ENCODE results near the gene TBL1XR1. TPM values are rescaled to one million over a fixed set of nuclear protein-coding genes. Genes with fewer than 3 reads are reported as not detected.
"Not testable (repeated sequence)": the region's sequence is repeated elsewhere in the genome, so short reads cannot be mapped to it uniquely, and the experiment has no call there.

TBL1XR1 gene
- total RNA-seq, 1 donor from 2014 or later: 203 TPM

DNA sequence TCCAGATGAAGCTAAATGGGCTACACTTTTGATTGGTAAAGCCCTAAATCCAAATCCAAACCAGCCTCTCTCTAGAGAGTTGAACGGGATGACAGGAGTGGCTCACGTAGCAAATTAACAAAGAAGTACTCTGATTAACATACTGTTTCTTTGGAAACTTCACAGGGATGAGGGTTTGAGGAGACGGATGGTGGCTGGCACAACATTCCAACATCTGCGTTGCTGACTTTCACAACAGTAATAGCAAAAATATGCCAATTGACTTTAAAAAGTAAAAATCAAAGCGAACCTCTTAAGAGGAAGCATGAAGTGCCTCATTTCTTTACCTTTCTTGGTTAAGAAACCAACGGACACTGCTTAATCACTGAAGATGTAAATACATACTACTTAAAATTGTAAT, 181.4 kb downstream of the TBL1XR1 start:
- H3K4me3 ChIP-seq (ENCODE audit: low read depth, low read length): no peak overlapping the region
- no peak for FAIRE-seq
- no peak for DNase-seq (ENCODE audit: low read depth)
- H3K27me3 ChIP-seq (ENCODE audit: control insufficient read depth, insufficient read depth, low read length): no peaks in the 10 kb centered on the region
- TF ChIP-seq, protein P1, sequence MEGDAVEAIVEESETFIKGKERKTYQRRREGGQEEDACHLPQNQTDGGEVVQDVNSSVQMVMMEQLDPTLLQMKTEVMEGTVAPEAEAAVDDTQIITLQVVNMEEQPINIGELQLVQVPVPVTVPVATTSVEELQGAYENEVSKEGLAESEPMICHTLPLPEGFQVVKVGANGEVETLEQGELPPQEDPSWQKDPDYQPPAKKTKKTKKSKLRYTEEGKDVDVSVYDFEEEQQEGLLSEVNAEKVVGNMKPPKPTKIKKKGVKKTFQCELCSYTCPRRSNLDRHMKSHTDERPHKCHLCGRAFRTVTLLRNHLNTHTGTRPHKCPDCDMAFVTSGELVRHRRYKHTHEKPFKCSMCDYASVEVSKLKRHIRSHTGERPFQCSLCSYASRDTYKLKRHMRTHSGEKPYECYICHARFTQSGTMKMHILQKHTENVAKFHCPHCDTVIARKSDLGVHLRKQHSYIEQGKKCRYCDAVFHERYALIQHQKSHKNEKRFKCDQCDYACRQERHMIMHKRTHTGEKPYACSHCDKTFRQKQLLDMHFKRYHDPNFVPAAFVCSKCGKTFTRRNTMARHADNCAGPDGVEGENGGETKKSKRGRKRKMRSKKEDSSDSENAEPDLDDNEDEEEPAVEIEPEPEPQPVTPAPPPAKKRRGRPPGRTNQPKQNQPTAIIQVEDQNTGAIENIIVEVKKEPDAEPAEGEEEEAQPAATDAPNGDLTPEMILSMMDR (IDR thresholded peaks at IDR 0.05; ENCODE audit: insufficient read depth, low read length, severe bottlenecking): no peak
- H3K36me3 ChIP-seq (ENCODE audit: control insufficient read depth, insufficient read depth, low read length): peaks cover 2% of the 10 kb centered on the region

DNA sequence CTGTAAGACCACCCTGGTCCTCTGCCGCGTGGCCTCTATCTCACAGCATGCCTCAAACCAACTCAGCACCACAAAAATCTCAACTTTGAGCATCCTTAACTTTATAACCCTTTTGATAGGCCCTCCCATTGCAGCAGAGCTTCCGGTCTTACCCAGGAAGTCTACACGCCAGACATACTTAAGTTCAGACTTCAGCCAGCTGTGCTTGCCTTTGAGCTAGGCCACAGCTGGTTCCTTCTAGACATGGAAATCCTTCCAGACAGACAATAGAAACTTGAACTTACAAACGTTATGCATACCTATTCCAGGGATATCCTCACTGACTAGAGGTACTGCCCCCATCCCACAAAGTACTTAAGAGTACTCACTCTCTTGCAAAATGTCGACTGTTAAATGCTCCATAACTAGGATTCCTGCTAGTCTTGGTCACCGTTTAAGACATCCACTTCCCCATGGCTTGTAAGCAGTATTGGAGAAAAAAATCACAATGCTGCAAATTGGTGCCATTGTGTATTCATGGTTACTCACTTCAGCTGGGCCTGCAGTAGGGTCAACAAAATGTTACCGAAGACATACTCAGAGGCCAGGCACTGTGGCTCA, 183.5 kb downstream of the TBL1XR1 start:
- H3K27me3 ChIP-seq (ENCODE audit: control insufficient read depth, insufficient read depth, low read length): no peaks in the 10 kb centered on the region
- H3K36me3 ChIP-seq (ENCODE audit: control insufficient read depth, insufficient read depth, low read length): no peaks in the 10 kb centered on the region
- peak; percentile 32 for FAIRE-seq
- TF ChIP-seq, protein P1 (IDR thresholded peaks at IDR 0.05; ENCODE audit: insufficient read depth, low read length, severe bottlenecking): no peak
- H3K4me3 ChIP-seq (ENCODE audit: low read depth, low read length): no peak overlapping the region
- DNase-seq (ENCODE audit: low read depth): no peak

DNA sequence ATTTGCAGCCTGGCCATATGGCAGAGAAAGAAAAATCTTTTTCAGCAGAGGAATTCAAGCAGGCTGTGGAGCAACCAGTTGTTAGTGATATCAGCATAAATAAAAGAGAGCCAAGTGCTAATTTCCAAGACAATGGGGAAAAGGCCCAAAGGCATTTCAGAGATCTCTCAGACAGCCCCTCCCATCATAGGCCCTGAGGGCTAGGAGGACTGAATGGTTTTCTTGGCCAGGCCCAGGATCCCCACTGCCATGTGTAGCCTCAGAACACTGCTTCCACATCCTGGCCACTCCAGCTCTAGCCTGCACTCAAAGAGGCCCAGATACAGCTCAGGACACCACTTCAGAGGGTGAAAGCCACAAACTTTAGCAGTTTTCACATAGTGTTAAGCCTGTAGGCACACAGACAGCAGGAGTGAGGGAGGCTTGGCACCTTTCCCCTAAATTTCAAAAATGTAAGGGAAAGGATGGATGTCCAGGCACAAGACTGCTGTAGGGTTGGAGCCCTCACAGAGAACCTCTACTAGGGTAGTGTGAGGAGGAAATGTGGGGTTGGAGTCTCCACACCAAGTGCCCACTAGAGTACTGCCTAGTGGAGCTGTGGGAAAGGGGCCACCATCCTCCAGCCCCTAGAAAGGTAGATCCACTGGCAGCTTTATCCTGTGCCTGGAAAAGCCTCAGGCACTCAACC, 191.4 kb downstream of the TBL1XR1 start:
- H3K4me3 ChIP-seq (ENCODE audit: low read depth, low read length): no peak overlapping the region
- no peaks in the 10 kb centered on the region for H3K27me3 ChIP-seq (ENCODE audit: control insufficient read depth, insufficient read depth, low read length)
- FAIRE-seq (no peak), DNase-seq (ENCODE audit: low read depth) (no peak)
- TF ChIP-seq, protein P1 (IDR thresholded peaks at IDR 0.05; ENCODE audit: insufficient read depth, low read length, severe bottlenecking): no peak
- no peaks in the 10 kb centered on the region for H3K36me3 ChIP-seq (ENCODE audit: control insufficient read depth, insufficient read depth, low read length)

DNA sequence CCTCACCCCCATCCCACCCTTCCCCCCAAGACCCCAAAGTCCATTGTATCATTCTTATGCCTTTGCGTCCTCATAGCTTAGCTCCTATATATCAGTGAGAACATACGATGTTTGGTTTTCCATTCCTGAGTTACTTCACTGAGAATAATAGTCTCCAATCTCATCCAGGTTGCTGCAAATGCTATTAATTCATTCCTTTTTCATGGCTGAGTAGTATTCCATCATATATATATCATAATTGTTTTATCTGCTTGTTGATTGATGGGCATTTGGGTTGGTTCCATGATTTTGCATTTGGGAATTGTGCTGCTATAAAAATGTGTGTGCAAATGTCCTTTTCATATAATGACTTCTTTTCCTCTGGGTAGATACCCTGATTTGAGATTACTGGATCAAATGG, 197.1 kb downstream of the TBL1XR1 start:
- not testable (repeated sequence) for FAIRE-seq

DNA sequence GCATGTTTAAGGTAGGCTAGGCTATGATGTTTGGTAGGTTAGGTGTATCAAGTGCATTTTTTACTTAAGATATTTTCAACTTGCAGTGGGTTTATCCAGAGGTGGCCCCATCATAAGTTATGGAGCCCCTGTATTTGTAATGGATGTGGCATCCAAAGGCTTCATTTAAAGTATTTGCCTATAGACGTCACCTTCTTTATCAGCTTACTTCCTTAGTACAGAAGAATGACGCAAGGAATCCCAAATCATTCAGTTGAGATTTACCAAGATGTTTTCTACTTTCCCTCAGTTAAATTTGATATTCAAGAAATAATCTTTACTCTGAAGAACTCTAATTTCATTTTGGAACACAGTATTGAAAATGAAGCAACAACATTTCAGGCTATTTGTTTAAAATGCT, 201.3 kb downstream of the TBL1XR1 start:
- DNase-seq (ENCODE audit: low read depth) (no peak), FAIRE-seq (no peak)
- TF ChIP-seq, protein P1 (IDR thresholded peaks at IDR 0.05; ENCODE audit: insufficient read depth, low read length, severe bottlenecking): no peak
- Histone ChIP-seq H3K36me3 (ENCODE audit: control insufficient read depth, insufficient read depth, low read length) (no peaks in the 10 kb centered on the region), H3K27me3 (ENCODE audit: control insufficient read depth, insufficient read depth, low read length) (no peaks in the 10 kb centered on the region), H3K4me3 (ENCODE audit: low read depth, low read length) (no peak overlapping the region)

More for the DNA sequence above, 197.1 kb downstream of the TBL1XR1 start:
- not testable (repeated sequence) for H3K27me3 ChIP-seq (ENCODE audit: control insufficient read depth, insufficient read depth, low read length); H3K36me3 ChIP-seq (ENCODE audit: control insufficient read depth, insufficient read depth, low read length); DNase-seq (ENCODE audit: low read depth); H3K4me3 ChIP-seq (ENCODE audit: low read depth, low read length)

DNA sequence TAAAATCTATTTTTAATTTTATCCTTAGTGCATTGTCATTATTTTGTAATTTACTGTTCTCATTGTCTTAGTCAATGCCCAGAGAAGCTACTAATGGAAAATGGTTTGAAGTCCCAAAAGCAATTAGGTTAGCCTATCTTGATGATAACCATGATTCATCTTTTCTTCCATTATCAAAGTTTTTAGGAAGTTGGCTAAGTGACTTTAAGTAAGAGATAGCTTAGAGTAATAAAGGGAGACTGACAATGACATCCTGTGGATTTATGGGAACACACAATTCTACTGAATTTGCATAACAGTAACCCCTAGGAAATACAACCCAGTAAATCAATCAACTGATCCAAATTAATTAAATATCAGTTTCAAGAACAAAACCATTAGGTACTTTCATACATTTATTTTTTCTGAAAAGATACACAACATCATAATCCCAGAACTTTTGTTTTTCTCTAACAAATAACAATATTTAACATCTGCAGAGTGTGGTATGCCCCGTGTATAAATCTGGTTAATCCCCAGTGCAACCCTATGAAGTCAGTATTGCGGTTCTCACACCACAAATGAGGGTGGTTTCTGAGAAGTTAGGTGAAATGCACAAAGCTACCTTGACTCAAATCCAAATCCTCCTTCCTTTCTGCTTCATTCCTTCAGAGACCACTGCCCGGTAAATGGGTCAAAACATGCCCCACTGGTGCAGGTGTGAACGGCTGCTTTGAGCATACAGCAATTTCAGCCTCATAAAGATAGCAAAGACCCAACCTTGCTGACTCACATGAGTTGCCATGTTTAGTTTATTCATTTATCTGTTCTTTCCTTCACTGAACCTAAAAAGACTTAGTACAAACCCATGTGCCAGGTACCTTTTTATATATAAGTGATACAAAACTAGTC, 202.1 kb downstream of the TBL1XR1 start:
- Histone ChIP-seq H3K27me3 (ENCODE audit: control insufficient read depth, insufficient read depth, low read length) (no peaks in the 10 kb centered on the region), H3K36me3 (ENCODE audit: control insufficient read depth, insufficient read depth, low read length) (no peaks in the 10 kb centered on the region), H3K4me3 (ENCODE audit: low read depth, low read length) (no peak overlapping the region)
- FAIRE-seq: no peak
- TF ChIP-seq, protein P1 (IDR thresholded peaks at IDR 0.05; ENCODE audit: insufficient read depth, low read length, severe bottlenecking): no peak
- no peak for DNase-seq (ENCODE audit: low read depth)

All from bronchial epithelial cell (primary cell).